ENCODE data around the gene ZNF423.

Gene ZNF423

DNA sequence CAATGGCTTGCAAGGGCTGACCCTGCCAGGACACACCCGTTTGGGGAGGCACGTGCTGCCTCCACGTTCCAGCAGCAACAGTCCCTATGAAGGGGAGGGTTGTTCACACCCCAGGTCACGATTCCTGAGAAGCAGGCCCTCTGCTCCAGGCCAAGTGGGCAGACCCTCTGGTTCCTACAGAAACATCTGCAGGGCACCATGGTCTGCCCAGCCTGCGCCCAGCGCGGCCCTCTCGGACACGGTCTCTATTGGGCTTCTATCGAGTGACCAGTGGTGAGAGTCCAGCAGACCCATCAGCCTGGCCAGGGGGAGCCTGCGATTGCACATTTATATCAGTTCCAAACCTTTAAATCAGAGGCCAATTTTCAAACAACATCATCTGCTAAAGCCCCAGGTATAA, 128.3 kb downstream of the ZNF423 start:
- H3K4me1 ChIP-seq (ENCODE audit: insufficient read depth, low read length): no peaks in the 10 kb centered on the region
- no peak overlapping the region for H3K9ac ChIP-seq (ENCODE audit: low read depth, low read length)
- ATAC-seq (ENCODE audit: insufficient read depth, low read depth): no peak
- DNase-seq: no peak
- H3K4me2 ChIP-seq (ENCODE audit: insufficient read depth, low read length): no peak overlapping the region
- H3K27me3 ChIP-seq (ENCODE audit: insufficient read depth, low read length, poor library complexity): no peaks in the 10 kb centered on the region
- H4K20me1 ChIP-seq (ENCODE audit: insufficient read depth, low read length): no peaks in the 10 kb centered on the region
- no peak overlapping the region for H2AFZ ChIP-seq (ENCODE audit: low read depth, low read length)
- no peaks in the 10 kb centered on the region for H3K9me3 ChIP-seq (ENCODE audit: insufficient read depth, low read length, severe bottlenecking)
- TF ChIP-seq EZH2 (IDR thresholded peaks at IDR 0.05; ENCODE audit: borderline replicate concordance, low read depth, low read length, severe bottlenecking): no peak
- TF ChIP-seq, protein P1, sequence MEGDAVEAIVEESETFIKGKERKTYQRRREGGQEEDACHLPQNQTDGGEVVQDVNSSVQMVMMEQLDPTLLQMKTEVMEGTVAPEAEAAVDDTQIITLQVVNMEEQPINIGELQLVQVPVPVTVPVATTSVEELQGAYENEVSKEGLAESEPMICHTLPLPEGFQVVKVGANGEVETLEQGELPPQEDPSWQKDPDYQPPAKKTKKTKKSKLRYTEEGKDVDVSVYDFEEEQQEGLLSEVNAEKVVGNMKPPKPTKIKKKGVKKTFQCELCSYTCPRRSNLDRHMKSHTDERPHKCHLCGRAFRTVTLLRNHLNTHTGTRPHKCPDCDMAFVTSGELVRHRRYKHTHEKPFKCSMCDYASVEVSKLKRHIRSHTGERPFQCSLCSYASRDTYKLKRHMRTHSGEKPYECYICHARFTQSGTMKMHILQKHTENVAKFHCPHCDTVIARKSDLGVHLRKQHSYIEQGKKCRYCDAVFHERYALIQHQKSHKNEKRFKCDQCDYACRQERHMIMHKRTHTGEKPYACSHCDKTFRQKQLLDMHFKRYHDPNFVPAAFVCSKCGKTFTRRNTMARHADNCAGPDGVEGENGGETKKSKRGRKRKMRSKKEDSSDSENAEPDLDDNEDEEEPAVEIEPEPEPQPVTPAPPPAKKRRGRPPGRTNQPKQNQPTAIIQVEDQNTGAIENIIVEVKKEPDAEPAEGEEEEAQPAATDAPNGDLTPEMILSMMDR (IDR thresholded peaks at IDR 0.05; ENCODE audit: borderline replicate concordance, extremely low read depth, low read length, poor library complexity, severe bottlenecking): no peak
- no peaks in the 10 kb centered on the region for H3K79me2 ChIP-seq (ENCODE audit: insufficient read depth, low read length)
- H3K36me3 ChIP-seq (ENCODE audit: insufficient read depth, low read length): no peaks in the 10 kb centered on the region
- no peak overlapping the region for H3K27ac ChIP-seq (ENCODE audit: low read length)
- no peak overlapping the region for H3K4me3 ChIP-seq (ENCODE audit: low read depth in 1 of 2, low read length in 2 of 2)

DNA sequence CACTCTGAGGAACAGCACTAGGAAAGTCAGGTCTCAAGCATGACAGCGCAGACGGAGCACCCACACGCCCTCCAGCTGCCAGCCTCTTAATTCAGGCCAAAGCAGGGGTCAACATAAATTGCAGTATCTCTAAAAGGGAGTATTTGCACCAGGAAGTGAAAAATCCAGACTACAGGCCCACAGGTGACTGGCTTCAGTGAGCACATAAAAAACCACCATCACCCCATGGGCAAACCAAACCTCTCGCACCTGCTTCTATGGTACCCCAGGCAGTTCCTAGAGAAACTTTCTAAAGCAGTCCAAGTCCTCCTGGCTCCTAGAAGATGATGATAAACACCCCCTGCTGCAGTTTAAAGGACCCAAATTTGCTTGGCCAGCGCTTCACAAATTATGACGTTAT, 129.8 kb downstream of the ZNF423 start:
- no peak overlapping the region for H3K27ac ChIP-seq (ENCODE audit: low read length)
- no peak for TF ChIP-seq EZH2 (IDR thresholded peaks at IDR 0.05; ENCODE audit: borderline replicate concordance, low read depth, low read length, severe bottlenecking)
- TF ChIP-seq, protein P1 (IDR thresholded peaks at IDR 0.05; ENCODE audit: borderline replicate concordance, extremely low read depth, low read length, poor library complexity, severe bottlenecking): no peak
- no peaks in the 10 kb centered on the region for H4K20me1 ChIP-seq (ENCODE audit: insufficient read depth, low read length)
- ATAC-seq (ENCODE audit: insufficient read depth, low read depth): no peak
- no peak overlapping the region for H3K9ac ChIP-seq (ENCODE audit: low read depth, low read length)
- no peaks in the 10 kb centered on the region for H3K4me1 ChIP-seq (ENCODE audit: insufficient read depth, low read length)
- no peaks in the 10 kb centered on the region for H3K27me3 ChIP-seq (ENCODE audit: insufficient read depth, low read length, poor library complexity)
- no peak overlapping the region for H2AFZ ChIP-seq (ENCODE audit: low read depth, low read length)
- no peaks in the 10 kb centered on the region for H3K36me3 ChIP-seq (ENCODE audit: insufficient read depth, low read length)
- H3K79me2 ChIP-seq (ENCODE audit: insufficient read depth, low read length): no peaks in the 10 kb centered on the region
- H3K4me3 ChIP-seq (ENCODE audit: low read depth in 1 of 2, low read length in 2 of 2): no peak overlapping the region
- DNase-seq: no peak
- no peak overlapping the region for H3K4me2 ChIP-seq (ENCODE audit: insufficient read depth, low read length)
- H3K9me3 ChIP-seq (ENCODE audit: insufficient read depth, low read length, severe bottlenecking): no peaks in the 10 kb centered on the region

DNA sequence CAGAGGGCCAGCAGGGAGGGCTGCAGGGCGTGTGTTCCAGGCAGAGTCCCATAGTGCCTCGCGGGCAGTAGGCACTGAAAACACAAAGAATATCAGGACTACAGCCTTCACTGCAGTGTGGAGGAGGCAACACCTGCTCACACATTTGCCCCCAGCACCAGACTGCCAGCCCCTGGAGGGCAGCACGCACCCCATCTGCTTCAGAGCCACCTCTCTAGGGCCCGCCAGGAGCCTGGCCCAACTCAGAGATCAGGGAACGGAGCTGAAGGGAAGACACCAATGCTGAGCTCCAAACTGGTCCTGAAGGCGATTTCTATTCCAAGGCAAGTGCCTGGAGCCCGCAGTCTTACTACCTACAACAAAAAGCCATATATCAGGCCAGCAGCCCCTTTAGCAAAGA, 130.3 kb downstream of the ZNF423 start:
- no peaks in the 10 kb centered on the region for H3K9me3 ChIP-seq (ENCODE audit: insufficient read depth, low read length, severe bottlenecking)

More for the DNA sequence above, 130.3 kb downstream of the ZNF423 start:
- Histone ChIP-seq H4K20me1 (ENCODE audit: insufficient read depth, low read length) (no peaks in the 10 kb centered on the region), H3K27ac (ENCODE audit: low read length) (no peak overlapping the region), H3K4me3 (ENCODE audit: low read depth in 1 of 2, low read length in 2 of 2) (no peak overlapping the region), H3K79me2 (ENCODE audit: insufficient read depth, low read length) (no peaks in the 10 kb centered on the region), H3K9ac (ENCODE audit: low read depth, low read length) (no peak overlapping the region), H3K4me1 (ENCODE audit: insufficient read depth, low read length) (no peaks in the 10 kb centered on the region), H3K36me3 (ENCODE audit: insufficient read depth, low read length) (no peaks in the 10 kb centered on the region), H3K27me3 (ENCODE audit: insufficient read depth, low read length, poor library complexity) (no peaks in the 10 kb centered on the region), H2AFZ (ENCODE audit: low read depth, low read length) (no peak overlapping the region), H3K4me2 (ENCODE audit: insufficient read depth, low read length) (no peak overlapping the region)
- no peak for TF ChIP-seq EZH2 (IDR thresholded peaks at IDR 0.05; ENCODE audit: borderline replicate concordance, low read depth, low read length, severe bottlenecking)
- TF ChIP-seq, protein P1 (IDR thresholded peaks at IDR 0.05; ENCODE audit: borderline replicate concordance, extremely low read depth, low read length, poor library complexity, severe bottlenecking): no peak
- DNase-seq (no peak), ATAC-seq (ENCODE audit: insufficient read depth, low read depth) (no peak)
